Measurements from ENCODE around the gene WAS.
"Not testable (repeated sequence)": the region's sequence is repeated elsewhere in the genome, so short reads cannot be mapped to it uniquely, and the experiment has no call there.

The WAS gene

GRCh38 chrX:48659686-48660085 is 23.9 kb upstream of the WAS start:
- intact Hi-C loops (cut with DNase I; ENCODE audit: low total_unique reads); DNase-seq; H3K27me3 ChIP-seq; H3K4me3 ChIP-seq; H3K9me3 ChIP-seq; H3K4me1 ChIP-seq; H3K27ac ChIP-seq; H3K36me3 ChIP-seq: not testable (repeated sequence)

GRCh38 chrX:48663241-48663640 is 20.4 kb upstream of the WAS start:
- Histone ChIP-seq H3K4me1 (no peaks in the 10 kb centered on the region), H3K9me3 (no peaks in the 10 kb centered on the region), H3K36me3 (no peaks in the 10 kb centered on the region), H3K27ac (no peak overlapping the region), H3K27me3 (no peaks in the 10 kb centered on the region), H3K4me3 (no peak overlapping the region)
- no peak for DNase-seq
- intact Hi-C loops (cut with DNase I; ENCODE audit: low total_unique reads) = no loop called here
- TF ChIP-seq CTCF (IDR thresholded peaks at IDR 0.05) = no peak

GRCh38 chrX:48664156-48664555 is 19.4 kb upstream of the WAS start:
- Histone ChIP-seq H3K27ac (no peak overlapping the region), H3K9me3 (no peaks in the 10 kb centered on the region), H3K36me3 (no peaks in the 10 kb centered on the region), H3K4me1 (no peaks in the 10 kb centered on the region), H3K27me3 (no peaks in the 10 kb centered on the region), H3K4me3 (no peak overlapping the region)
- intact Hi-C loops (cut with DNase I; ENCODE audit: low total_unique reads) = no loop called here
- no peak for TF ChIP-seq CTCF (IDR thresholded peaks at IDR 0.05)
- no peak for DNase-seq

GRCh38 chrX:48665991-48666390 is 17.6 kb upstream of the WAS start:
- Histone ChIP-seq H3K4me1 (no peaks in the 10 kb centered on the region), H3K36me3 (no peaks in the 10 kb centered on the region), H3K27me3 (no peaks in the 10 kb centered on the region), H3K27ac (no peak overlapping the region), H3K4me3 (no peak overlapping the region), H3K9me3 (no peaks in the 10 kb centered on the region)
- intact Hi-C loops (cut with DNase I; ENCODE audit: low total_unique reads) = no loop called here
- no peak for DNase-seq
- no peak for TF ChIP-seq CTCF (IDR thresholded peaks at IDR 0.05)

- TF ChIP-seq CTCF (IDR thresholded peaks at IDR 0.05) = no peak
- Histone ChIP-seq H3K27me3 (no peaks in the 10 kb centered on the region), H3K4me3 (no peak overlapping the region), H3K4me1 (no peaks in the 10 kb centered on the region), H3K36me3 (no peaks in the 10 kb centered on the region), H3K9me3 (no peaks in the 10 kb centered on the region), H3K27ac (no peak overlapping the region)
- DNase-seq = no peak
- intact Hi-C loops (cut with DNase I; ENCODE audit: low total_unique reads) = no loop called here
Measured at GRCh38 chrX:48666649-48667048, 16.9 kb upstream of the WAS start.

GRCh38 chrX:48667509-48667908 is 16.1 kb upstream of the WAS start:
- H3K4me3 ChIP-seq = no peak overlapping the region
- intact Hi-C loops (cut with DNase I; ENCODE audit: low total_unique reads) = no loop called here
- DNase-seq = no peak

GRCh38 chrX:48668187-48668586 is 15.4 kb upstream of the WAS start:
- intact Hi-C loops (cut with DNase I; ENCODE audit: low total_unique reads); H3K27ac ChIP-seq: not testable (repeated sequence)

More at GRCh38 chrX:48667509-48667908, 16.1 kb upstream of the WAS start:
- H3K36me3 ChIP-seq = no peaks in the 10 kb centered on the region
- no peaks in the 10 kb centered on the region for H3K27me3 ChIP-seq
- H3K4me1 ChIP-seq = no peaks in the 10 kb centered on the region
- no peak for TF ChIP-seq CTCF (IDR thresholded peaks at IDR 0.05)
- H3K27ac ChIP-seq = no peak overlapping the region
- no peaks in the 10 kb centered on the region for H3K9me3 ChIP-seq

More at GRCh38 chrX:48668187-48668586, 15.4 kb upstream of the WAS start:
- DNase-seq, H3K27me3 ChIP-seq, H3K4me1 ChIP-seq, H3K9me3 ChIP-seq, H3K36me3 ChIP-seq, H3K4me3 ChIP-seq: not testable (repeated sequence)
